OCI-LY7 (cell line): Measurements from ENCODE around the gene PPP1R12C. TPM values are rescaled to one million over a fixed set of nuclear protein-coding genes. Genes with fewer than 3 reads are reported as not detected.
A peak's percentile ranks its signal among the peaks of the same experiment; 100 is the strongest.

Source experiments
- BruUV-seq: library from RNA; stranded (reverse); fragments of 400-500 nt; replicated peaks from 2 replicates; lab custom pipeline; 2021; lab: Mats Ljungman, UMichigan
- CTCF ChIA-PET: fragments of 300-600 bp; sonication (Branson Sonifier 250); formaldehyde crosslinking; loops from one replicate; lab custom pipeline; 2022; ENCODE audit warnings: antibody characterized with exemption; ENCODE audit not compliant: unreplicated experiment; lab: Charles Lee
- POLR2A ChIA-PET: fragments of 300-600 bp; sonication (Branson Sonifier 250); formaldehyde crosslinking; loops from one replicate; lab custom pipeline; 2022; ENCODE audit warnings: antibody characterized with exemption; lab: Charles Lee
- DNase-seq: peaks from one replicate; pipeline ENCODE4 v3.0.0-alpha.2; 2015; ENCODE audit warnings: low spot score
- H2AFZ ChIP-seq: fragments of 200-600 bp; sonication (generic), shearing (Covaris generic); 2 replicates; pipeline ENCODE4 v1.6.1; 2014; ENCODE audit warnings: mild to moderate bottlenecking, antibody characterized with exemption, low read length, moderate library complexity
- H3K27ac ChIP-seq: fragments of 200-600 bp; sonication (generic); 2 replicates; pipeline ENCODE4 v1.5.1; 2014; ENCODE audit warnings: mixed run types, low read depth, mild to moderate bottlenecking, moderate library complexity, low read length, inconsistent platforms; ENCODE audit not compliant: poor library complexity, severe bottlenecking
- H3K36me3 ChIP-seq: fragments of 200-600 bp; sonication (generic); 2 replicates; pipeline ENCODE4 v1.6.1; 2014; ENCODE audit warnings: mild to moderate bottlenecking, antibody characterized with exemption, low read length, moderate library complexity, mixed read lengths; ENCODE audit not compliant: insufficient read depth
- H3K4me1 ChIP-seq: fragments of 200-600 bp; sonication (generic); 2 replicates; pipeline ENCODE4 v1.5.1; 2014; ENCODE audit warnings: mild to moderate bottlenecking, low read length; ENCODE audit not compliant: insufficient read depth, poor library complexity, severe bottlenecking
- H3K4me2 ChIP-seq: fragments of 200-600 bp; sonication (generic); 2 replicates; pipeline ENCODE4 v1.6.1; 2014; ENCODE audit warnings: mild to moderate bottlenecking, low read length
- H3K4me3 ChIP-seq: fragments of 200-600 bp; sonication (generic); 2 replicates; pipeline ENCODE4 v1.5.1; 2014; ENCODE audit warnings: mild to moderate bottlenecking, low read depth, low read length; ENCODE audit not compliant: poor library complexity, severe bottlenecking
- H3K79me2 ChIP-seq: fragments of 200-600 bp; sonication (generic); 2 replicates; pipeline ENCODE4 v1.6.1; 2016; ENCODE audit warnings: low read depth, mild to moderate bottlenecking, low read length, moderate library complexity, mixed read lengths; ENCODE audit not compliant: insufficient read depth
- H3K9me2 ChIP-seq: fragments of 200-600 bp; sonication (generic); 2 replicates; pipeline ENCODE4 v1.6.1; 2016; ENCODE audit warnings: mild to moderate bottlenecking, low read length, mixed read lengths; ENCODE audit not compliant: insufficient read depth
- H3K9me3 ChIP-seq: fragments of 200-600 bp; sonication (generic); 2 replicates; pipeline ENCODE4 v1.6.1; 2014; ENCODE audit warnings: mild to moderate bottlenecking, mixed run types, low read length, mixed read lengths
- H4K20me1 ChIP-seq: fragments of 200-600 bp; sonication (generic); 2 replicates; pipeline ENCODE4 v1.6.1; 2014; ENCODE audit warnings: mild to moderate bottlenecking, antibody characterized with exemption, low read length, moderate library complexity, mixed read lengths; ENCODE audit not compliant: insufficient read depth
- CTCF ChIP-seq: fragments of 200-600 bp; sonication (generic); conservative IDR thresholded peaks from 2 replicates; pipeline ENCODE4 v1.5.1; 2014; ENCODE audit warnings: mild to moderate bottlenecking, antibody characterized with exemption, low read length, moderate library complexity, mixed read lengths
- EZH2phosphoT487 ChIP-seq: fragments of 200-600 bp; sonication (generic); IDR thresholded peaks from 2 replicates; pipeline ENCODE4 v1.6.1; 2018; ENCODE audit warnings: low read depth, borderline replicate concordance, mild to moderate bottlenecking, mixed run types, antibody characterized with exemption, low read length, moderate library complexity, mixed read lengths
- intact Hi-C: fragments of 100-400 bp; cut with micrococcal nuclease; formaldehyde crosslinking; loops from one replicate; pipeline ENCODE4 v1.10.0; 2022; ENCODE audit not compliant: unreplicated experiment
- total RNA-seq, 2 experiments: library from RNA; depleted of rRNA in 1 of 2; stranded (reverse); fragments of >200 nt in 1 of 2; shearing (Covaris generic) in 1 of 2; gene quantifications; 2 replicates each; pipeline ENCODE4 v1.2.3, GENCODE V29; 2014 to 2022

Gene PPP1R12C
- total RNA-seq, 2 experiments from 2014 or later: 177 to 211 TPM

DNA sequence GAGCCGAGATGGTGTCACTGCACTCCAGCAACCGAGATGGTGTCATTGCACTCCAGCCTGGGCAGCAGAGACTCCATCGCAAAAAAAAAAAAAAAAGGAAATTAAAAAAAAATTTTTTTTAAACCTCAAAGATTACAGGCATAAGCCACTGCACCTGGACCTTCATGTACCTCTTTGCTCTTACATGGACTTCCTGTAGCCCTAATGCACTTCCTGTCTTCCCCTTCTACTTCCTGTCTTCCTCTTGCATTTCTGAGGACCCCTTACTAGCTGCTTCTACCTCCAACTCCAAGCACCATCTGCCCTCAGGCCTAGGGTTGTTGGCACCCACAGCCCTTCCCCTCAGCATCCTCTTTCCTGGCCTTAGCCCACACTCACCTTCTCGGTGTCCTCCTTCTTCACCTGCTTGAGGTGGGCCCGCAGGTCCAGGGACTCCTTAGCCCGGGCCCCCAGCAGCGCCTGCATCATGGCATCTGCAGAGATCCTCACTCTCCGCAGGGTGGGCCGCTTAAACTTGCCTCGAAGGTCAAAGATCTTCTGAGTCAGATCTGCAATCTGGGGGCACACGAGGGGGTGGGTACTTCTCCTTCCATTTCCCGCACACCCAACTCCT is 36.3 kb upstream of the PPP1R12C start:
- Histone ChIP-seq H3K9me2 (no peaks in the 10 kb centered on the region), H3K79me2 (no peaks in the 10 kb centered on the region), H2AFZ (no peak overlapping the region), H4K20me1 (no peaks in the 10 kb centered on the region), H3K4me2 (peak overlapping the region; percentile 28; the same call in 1 of the 2 replicates), H3K36me3 (0 out of 2 replicates have a peak, but pooled peaks cover 6% of the 10 kb centered on the region), H3K9me3 (peaks cover 7% of the 10 kb centered on the region), H3K4me1 (peaks cover 42% of the 10 kb centered on the region), H3K27ac (peak overlapping the region; percentile 71), H3K4me3 (no peak overlapping the region)
- intact Hi-C loops: no loop called here
- DNase-seq: peak; percentile 73
- ChIA-PET CTCF (no interaction called here), POLR2A (interaction anchor here (0.6 kb wide), 1 partner anchor 471 kb away, joined by 4 read pairs; no protein-coding TSS in a partner anchor)
- BruUV-seq: no TSS peak
- TF ChIP-seq EZH2phosphoT487: no peak
- no peak for TF ChIP-seq CTCF

DNA sequence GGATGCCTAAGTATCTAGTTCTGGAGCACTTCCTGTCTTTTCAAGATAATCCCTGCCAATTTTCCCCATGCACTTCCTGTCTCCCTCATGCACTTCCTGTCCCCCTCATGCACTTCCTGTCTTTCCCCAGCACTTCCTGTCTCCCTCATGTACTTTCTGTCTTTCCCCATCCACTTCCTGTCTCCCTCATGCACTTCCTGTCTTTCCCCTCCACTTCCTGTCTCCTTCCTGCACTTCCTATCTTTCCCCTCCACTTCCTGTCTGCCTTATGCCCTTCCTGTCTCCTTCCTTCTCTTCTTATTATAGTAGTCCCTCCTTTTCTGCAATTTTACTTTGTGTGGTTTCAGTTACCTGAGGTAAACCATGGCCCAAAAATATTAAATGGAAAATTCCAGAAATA is 34.6 kb upstream of the PPP1R12C start:
- intact Hi-C loops: no loop called here
- DNase-seq: peak; percentile 48
- BruUV-seq: no TSS peak
- CTCF ChIA-PET: interaction anchor here (1.2 kb wide), 1 partner anchor 9 kb away, joined by 3 read pairs; no protein-coding TSS in a partner anchor
- peaks cover 50% of the 10 kb centered on the region for H3K4me1 ChIP-seq
- peaks cover 7% of the 10 kb centered on the region for H3K9me3 ChIP-seq
- H3K4me3 ChIP-seq: peak overlapping the region; percentile 7
- H3K36me3 ChIP-seq: 0 out of 2 replicates have a peak, but pooled peaks cover 6% of the 10 kb centered on the region
- no peak for TF ChIP-seq EZH2phosphoT487
- no peak for TF ChIP-seq CTCF
- H2AFZ ChIP-seq: peak overlapping the region; percentile 54; the same call in 1 of the 2 replicates
- no peaks in the 10 kb centered on the region for H3K9me2 ChIP-seq
- peak overlapping the region; percentile 13 for H3K4me2 ChIP-seq
- POLR2A ChIA-PET: interaction anchor here (0.6 kb wide), 1 partner anchor 261 kb away, joined by 4 read pairs; no protein-coding TSS in a partner anchor
- H3K79me2 ChIP-seq: no peaks in the 10 kb centered on the region
- H4K20me1 ChIP-seq: no peaks in the 10 kb centered on the region
- peak overlapping the region; percentile 71 for H3K27ac ChIP-seq
